Measurements from ENCODE around the gene STK32C. TPM values are rescaled to one million over a fixed set of nuclear protein-coding genes. Genes with fewer than 3 reads are reported as not detected.

The STK32C gene
- total RNA-seq, 1 donor from 2014 or later = 19.6 TPM

- Mint-ChIP-seq H3K4me3 (no peak overlapping the region), H3K9me3 (no peaks in the 10 kb centered on the region), H3K27ac (ENCODE audit: unreplicated experiment) (no peak overlapping the region), H3K36me3 (ENCODE audit: low read depth) (peaks cover 3% of the 10 kb centered on the region), H3K4me1 (peaks cover 13% of the 10 kb centered on the region), H3K27me3 (ENCODE audit: low read depth) (no peaks in the 10 kb centered on the region)
- no peak for DNase-seq (ENCODE audit: low read depth, low spot score)
- no peak for TF ChIP-seq CTCF (conservative IDR thresholded peaks at IDR 0.05)
Observed at GRCh38 chr10:132273966-132274365, 33.8 kb downstream of the STK32C start.

GRCh38 chr10:132273304-132273944, 34.3 kb downstream of the STK32C start:
- H3K36me3 Mint-ChIP-seq (ENCODE audit: low read depth) = peaks cover 3% of the 10 kb centered on the region
- no peak for DNase-seq (ENCODE audit: low read depth, low spot score)
- no peak overlapping the region for H3K27ac Mint-ChIP-seq (ENCODE audit: unreplicated experiment)
- no peak for TF ChIP-seq CTCF (conservative IDR thresholded peaks at IDR 0.05)
- H3K9me3 Mint-ChIP-seq = no peaks in the 10 kb centered on the region
- H3K4me1 Mint-ChIP-seq = peaks cover 17% of the 10 kb centered on the region
- no peaks in the 10 kb centered on the region for H3K27me3 Mint-ChIP-seq (ENCODE audit: low read depth)
- no peak overlapping the region for H3K4me3 Mint-ChIP-seq

GRCh38 chr10:132272231-132272971, 35.3 kb downstream of the STK32C start:
- H3K36me3 Mint-ChIP-seq (ENCODE audit: low read depth) = peaks cover 3% of the 10 kb centered on the region
- no peak overlapping the region for H3K4me3 Mint-ChIP-seq
- H3K27ac Mint-ChIP-seq (ENCODE audit: unreplicated experiment) = no peak overlapping the region
- no peaks in the 10 kb centered on the region for H3K27me3 Mint-ChIP-seq (ENCODE audit: low read depth)
- H3K4me1 Mint-ChIP-seq = peaks cover 19% of the 10 kb centered on the region
- no peak for TF ChIP-seq CTCF (conservative IDR thresholded peaks at IDR 0.05)
- no peak for DNase-seq (ENCODE audit: low read depth, low spot score)
- H3K9me3 Mint-ChIP-seq = no peaks in the 10 kb centered on the region

- no peak for DNase-seq (ENCODE audit: low read depth, low spot score)
- Mint-ChIP-seq H3K27me3 (ENCODE audit: low read depth) (no peaks in the 10 kb centered on the region), H3K27ac (ENCODE audit: unreplicated experiment) (no peak overlapping the region), H3K36me3 (ENCODE audit: low read depth) (peaks cover 3% of the 10 kb centered on the region), H3K4me1 (peaks cover 27% of the 10 kb centered on the region), H3K9me3 (no peaks in the 10 kb centered on the region), H3K4me3 (no peak overlapping the region)
- no peak for TF ChIP-seq CTCF (conservative IDR thresholded peaks at IDR 0.05)
Observed at GRCh38 chr10:132271458-132272230, 36.1 kb downstream of the STK32C start.

- DNase-seq (ENCODE audit: low read depth, low spot score) = no peak
- Mint-ChIP-seq H3K36me3 (ENCODE audit: low read depth) (peaks cover 3% of the 10 kb centered on the region), H3K4me3 (no peak overlapping the region), H3K27ac (ENCODE audit: unreplicated experiment) (no peak overlapping the region), H3K27me3 (ENCODE audit: low read depth) (no peaks in the 10 kb centered on the region), H3K4me1 (peaks cover 34% of the 10 kb centered on the region), H3K9me3 (no peaks in the 10 kb centered on the region)
- TF ChIP-seq CTCF (conservative IDR thresholded peaks at IDR 0.05) = no peak
Observed at GRCh38 chr10:132270721-132271457, 36.9 kb downstream of the STK32C start.

All from neural crest cell (in vitro differentiated cells).